HG03139 (cell line): ENCODE measurements around the gene COL21A1.

ENCODE experiments used
- ATAC-seq: cut with Tn5 transposase; IDR thresholded peaks from one replicate; pipeline ENCODE4 v1.9.1; 2021; ENCODE audit not compliant: unreplicated experiment

COL21A1 gene

DNA sequence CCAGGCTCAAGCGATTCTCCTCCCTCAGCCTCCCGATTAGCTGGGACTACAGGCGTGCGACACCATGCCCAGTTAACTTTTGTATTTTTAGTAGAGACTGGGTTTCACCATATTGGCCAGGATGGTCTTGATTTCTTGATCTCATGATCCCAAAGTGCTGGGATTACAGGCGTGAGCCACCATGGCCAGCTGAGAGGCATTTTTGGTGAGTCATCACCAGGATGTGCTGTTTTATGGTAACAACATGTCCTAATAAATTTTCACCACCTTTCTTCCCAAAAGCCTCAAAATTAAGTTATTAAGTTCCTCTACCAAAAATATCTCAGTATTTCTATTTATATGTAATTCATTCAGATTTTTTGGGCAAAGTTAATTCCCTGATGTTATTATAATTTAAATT lies 53.5 kb downstream of the COL21A1 start:
- ATAC-seq: no peak

DNA sequence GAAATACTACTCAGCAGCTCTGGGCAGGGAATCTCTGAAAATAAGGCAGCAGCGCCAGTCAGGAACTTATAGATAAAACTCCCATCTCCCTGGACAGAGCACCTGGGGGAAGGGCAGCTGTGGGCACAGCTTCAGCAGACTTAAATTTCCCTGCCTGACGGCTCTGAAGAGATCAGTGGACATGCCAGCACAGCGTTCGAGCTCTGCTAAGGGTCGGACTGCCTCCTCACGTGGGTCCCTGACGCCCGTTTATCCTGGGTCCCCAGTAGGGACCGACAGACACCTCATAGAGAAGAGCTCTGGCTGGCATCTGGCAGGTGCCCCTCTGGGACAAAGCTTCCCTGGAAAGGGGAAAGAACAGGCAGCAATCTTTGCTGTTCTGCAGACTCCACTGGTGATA lies 59.0 kb downstream of the COL21A1 start:
- ATAC-seq: no peak

GRCh38 chr6:56187686-56188085 lies 59.7 kb downstream of the COL21A1 start:
- ATAC-seq: no peak

DNA sequence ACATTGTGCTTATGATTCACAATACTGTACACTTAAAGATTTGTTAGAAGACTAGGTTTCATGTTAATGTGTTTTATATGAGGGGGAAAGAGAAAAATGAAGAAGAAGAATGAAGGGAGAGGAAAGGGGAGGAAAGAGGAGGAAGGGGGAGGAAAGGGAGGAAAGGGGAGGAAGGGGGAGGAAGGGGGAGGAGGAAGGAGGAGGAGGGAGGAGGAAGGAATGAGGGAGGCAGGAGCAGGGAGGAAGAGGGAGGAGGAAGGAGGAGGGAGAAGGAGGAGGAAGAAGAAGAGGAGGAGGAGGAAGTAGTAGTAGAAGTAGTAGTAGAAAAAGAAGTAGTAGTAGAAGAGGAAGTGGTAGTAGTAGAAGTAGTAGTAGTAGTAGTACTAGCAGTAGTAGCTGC lies 70.6 kb downstream of the COL21A1 start:
- no peak for ATAC-seq

GRCh38 chr6:56173228-56173627 lies 74.2 kb downstream of the COL21A1 start:
- no peak for ATAC-seq

DNA sequence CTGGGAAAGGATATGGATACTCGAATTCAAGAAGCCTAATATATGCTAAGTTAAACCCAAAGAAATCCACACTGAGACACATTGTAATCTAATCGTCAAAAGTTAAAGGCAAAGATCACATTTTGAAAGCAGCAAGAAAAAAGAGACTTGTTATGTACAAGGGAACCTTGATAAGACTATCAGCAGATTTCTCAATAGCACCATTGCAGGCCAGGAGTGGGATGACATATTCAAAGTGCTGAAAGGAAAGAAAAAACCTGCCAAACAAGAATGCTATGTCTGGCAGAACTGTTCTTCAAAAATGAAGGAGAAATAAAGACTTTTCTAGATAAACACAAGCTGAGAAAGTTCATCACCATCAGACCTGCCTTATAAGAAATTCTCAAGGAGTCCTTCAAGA lies 75.2 kb downstream of the COL21A1 start:
- no peak for ATAC-seq

DNA sequence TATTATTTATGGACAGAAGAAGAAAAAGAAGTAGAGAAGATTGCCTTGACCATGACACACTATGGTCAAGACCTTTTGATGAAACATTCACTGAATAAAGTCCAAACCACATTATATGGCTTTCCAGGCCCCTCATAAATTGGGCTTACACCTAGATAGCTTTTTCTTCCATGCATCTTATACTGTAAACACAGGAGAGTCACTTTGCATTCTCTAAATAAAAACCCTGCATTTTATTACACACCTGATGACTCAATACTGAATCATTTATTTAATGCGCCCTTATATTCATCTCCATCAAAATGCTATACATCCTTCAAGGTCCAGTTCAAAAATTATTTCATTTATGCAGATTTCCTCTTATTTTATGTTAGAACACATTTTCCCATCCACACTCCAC lies 78.0 kb downstream of the COL21A1 start:
- no peak for ATAC-seq

DNA sequence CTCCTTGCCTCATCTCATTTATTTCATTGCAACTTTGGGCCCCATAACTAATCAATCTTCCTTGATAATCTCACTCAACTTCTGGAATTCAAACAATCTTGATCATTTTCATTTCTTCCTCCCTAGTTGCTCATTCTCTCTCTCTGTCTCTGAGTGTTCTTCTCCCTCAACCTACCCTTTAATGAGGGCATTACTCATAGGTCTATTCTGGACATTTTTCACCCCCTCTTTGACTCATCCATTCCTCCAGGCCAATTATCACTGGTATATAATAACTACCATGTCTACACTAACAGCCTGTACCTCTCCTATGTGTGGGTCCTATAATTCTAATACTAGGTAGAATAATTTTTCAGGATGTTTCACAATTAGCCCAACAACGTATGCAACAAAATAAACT lies 78.8 kb downstream of the COL21A1 start:
- ATAC-seq: no peak

DNA sequence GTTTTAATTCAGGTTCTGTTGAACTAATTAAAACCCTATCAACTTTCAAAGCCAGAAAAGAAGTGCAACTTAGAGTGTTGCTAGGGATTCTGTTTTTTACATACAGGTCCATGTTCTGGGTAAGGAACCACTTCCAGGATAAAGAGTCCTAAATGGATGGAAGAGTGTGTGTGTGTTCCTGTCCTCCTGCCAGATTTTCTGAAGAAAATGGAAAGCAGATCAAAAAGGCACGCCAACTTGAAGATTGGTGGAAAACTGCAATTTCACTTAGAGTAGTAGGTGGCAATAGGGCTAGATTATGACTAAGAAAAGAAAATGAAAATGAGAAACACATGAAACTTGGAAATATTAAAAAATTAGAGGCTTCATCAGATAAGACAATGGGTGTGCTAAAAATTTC lies 85.3 kb downstream of the COL21A1 start:
- ATAC-seq: no peak

GRCh38 chr6:56160489-56160888 lies 86.9 kb downstream of the COL21A1 start:
- ATAC-seq: no peak

DNA sequence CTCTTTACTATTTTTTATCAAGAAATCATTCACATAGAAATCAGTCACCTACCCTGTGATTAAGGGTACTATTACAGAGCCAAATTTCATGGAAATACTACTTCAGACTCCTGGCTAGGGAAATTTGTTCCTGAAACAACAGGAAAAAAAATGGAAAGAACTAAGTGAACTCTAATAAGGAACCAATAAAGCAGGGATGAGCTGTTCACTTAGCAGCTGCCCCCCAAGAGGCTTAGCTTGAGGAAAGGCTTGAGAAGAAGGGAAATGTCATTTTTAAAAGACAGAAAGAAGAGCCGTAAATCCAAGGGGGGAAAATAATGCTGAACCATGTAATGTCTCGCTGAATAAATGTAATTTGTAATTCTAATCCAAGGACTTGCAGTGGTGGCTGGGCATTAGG lies 88.8 kb downstream of the COL21A1 start:
- ATAC-seq: no peak

DNA sequence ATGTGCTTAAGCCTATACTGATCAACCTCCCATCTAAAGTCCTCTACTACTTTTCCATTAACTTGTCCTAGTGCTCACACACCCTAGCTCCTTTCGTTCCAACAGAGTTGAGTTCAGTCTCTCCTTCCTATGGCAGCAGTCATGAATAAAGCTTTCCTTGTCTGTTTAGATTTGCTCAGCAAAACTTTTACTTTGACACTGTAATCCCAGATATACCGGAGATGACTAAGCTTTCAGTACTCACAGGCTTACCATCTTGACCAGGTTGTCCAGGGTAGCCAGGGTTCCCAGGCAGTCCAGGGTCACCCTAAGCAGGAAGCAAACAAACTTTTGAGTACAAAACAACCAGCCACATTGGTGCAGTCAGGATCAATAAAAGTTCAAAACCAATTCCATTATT lies 90.7 kb downstream of the COL21A1 start:
- no peak for ATAC-seq

DNA sequence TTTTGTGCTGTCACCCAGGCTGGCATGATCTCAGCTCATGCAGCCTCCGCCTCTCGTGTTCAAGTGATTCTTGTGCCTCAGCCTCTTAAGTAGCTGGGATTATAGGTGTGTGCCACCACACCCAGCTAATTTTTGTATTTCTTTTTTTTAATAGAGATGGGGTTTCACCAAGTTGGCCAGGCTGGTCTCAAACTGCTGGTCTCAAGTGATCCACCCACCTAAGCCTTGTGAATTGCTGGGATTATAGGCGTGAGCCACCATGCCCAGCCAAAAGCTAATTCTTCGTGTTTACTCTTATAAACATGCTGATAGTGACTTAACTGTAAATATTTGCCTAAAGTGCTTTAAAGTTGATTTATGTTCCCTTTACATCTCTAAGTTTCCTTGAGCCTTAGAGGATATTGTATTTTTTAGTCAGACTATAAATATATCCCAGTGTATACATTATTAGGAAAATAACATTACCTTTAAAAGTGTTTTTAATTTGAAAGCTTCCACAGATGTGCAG lies 91.7 kb downstream of the COL21A1 start:
- no peak for ATAC-seq

DNA sequence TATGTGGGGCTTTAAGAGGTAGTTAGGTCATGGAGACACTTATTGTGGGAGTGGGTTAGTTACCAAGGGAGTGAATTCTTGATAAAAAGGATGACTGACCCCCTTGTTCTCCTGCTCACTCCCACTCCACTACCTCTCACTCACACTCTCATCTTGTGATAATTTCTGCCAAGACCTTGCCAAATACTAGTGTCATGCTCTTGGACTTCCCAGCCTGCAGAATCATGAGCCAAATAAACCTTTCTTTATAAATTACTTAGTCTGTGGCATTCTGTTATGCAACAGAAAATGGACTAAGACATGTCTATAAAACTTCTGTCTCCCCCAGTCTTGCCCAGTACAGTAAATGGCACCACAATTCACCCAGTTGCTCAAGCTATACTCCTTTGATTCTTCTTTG lies 93.3 kb downstream of the COL21A1 start:
- ATAC-seq: no peak

DNA sequence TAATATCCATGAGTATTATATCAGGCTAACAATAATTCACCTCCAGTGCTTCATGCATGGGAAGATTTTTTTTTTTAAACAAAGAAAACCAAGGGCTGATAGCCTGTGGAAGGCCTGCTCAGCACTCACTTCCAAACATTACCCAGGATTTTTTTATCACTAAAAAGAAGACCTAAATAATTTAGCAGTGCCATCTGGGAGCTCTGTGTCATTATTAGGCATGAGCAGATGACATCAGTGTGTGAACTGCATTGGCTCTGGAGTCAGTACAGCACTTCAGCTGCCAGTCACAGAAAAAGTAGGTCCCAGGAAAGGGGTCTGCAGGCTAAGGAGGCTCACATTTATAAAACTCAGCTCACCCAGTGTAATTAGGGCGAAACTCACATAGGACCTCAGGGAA lies 94.8 kb downstream of the COL21A1 start:
- ATAC-seq: no peak

DNA sequence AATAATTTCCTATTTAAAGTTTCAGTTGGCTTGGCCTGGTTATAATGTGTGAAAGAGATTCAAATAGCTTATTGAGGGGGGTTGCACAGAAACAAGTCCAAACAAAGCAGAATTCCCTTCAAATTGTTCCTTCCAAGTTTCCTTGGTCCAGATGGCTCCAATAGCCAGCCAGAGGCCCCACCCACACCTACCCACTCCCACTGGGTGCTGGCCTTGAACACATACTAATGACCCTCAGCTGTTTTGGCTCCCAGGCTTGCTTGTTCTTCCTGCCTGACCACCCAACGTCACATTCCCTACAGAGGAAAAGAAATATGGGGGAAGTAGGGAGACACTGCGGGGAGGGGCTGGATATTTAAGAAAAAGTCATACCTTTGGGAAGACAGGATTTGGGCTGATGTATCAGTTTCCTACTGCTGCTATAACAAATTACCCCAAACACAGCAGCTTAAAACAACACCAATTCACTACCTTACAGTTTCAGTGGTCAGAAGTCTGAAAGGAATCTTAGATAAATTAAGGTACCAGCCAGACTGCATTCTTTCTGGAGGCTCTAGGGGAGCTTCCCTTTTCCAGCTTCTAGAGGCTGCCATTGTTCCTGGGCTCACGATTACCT lies 95.7 kb downstream of the COL21A1 start:
- no peak for ATAC-seq

DNA sequence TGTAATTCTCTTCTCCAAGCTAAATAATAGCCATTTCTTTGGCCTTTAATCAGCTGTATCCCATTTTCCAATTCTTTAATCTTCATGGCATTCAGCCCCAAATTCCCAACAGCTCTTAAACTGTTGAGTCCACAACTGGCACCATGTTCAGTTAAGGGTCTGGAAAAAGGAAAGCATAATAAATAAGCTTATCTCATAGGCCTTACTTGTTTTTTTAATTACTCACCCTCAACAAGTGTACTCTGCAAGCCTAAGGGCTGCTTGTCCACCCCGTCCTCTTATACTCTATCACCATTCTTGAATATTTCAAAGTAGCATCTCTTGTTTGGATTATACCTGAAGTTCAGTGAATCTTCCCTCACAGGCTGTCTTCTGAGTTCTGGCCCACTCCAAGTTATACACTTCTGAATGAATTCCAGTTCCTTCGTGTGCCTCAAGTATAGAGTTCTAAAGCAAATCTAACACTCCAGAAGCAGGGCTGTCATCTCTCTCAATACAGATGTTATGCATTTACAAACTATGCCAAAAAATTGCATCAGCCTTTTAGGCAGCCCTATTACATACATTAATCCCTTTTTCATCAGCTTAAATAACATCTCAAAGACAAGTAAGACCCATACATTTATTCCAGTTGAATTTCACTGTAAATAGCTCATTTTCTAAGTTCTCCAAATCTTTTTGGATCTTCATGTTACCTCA lies 98.7 kb downstream of the COL21A1 start:
- ATAC-seq: no peak

DNA sequence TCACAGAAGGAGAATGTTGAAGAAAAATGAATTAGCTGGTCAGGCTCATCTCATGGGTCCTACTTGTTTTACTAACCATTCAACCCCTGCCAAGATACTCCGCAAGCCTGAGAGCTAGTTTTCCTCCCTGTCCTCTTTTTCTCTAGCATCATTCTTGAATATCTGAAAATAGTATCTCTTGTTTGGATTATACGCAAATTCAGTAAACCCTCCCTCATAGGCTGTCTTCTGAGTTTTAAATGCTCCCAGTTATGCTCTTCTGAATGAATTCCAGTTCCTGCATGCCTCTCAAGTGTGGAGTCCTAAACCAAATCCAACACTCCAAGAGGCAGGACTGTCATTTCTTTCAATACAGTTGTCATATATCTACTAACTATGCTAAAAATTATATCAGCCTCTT lies 99.6 kb downstream of the COL21A1 start:
- ATAC-seq: no peak

DNA sequence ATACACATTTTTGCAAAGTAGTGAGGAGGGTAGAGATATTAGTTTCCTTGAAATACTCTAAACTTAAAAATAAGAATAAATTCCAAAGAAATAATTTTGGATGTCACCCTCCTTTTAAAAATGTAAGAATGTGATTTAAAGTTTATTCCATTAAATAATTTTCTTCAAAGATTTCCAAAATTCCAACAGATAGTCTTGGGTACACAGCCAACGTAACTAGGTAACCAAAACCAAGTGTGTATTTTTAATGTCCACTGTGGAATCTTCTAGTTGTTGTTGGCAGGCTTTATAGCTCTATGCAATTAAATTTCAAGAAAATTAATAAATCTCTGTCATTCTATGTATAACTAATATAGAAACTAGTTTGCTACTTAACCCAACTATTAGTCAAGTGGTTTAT lies 101.3 kb downstream of the COL21A1 start:
- no peak for ATAC-seq

- no peak for ATAC-seq
Measured at GRCh38 chr6:56145616-56146015, 101.8 kb downstream of the COL21A1 start.

GRCh38 chr6:56144538-56145324 lies 102.6 kb downstream of the COL21A1 start:
- ATAC-seq: no peak

DNA sequence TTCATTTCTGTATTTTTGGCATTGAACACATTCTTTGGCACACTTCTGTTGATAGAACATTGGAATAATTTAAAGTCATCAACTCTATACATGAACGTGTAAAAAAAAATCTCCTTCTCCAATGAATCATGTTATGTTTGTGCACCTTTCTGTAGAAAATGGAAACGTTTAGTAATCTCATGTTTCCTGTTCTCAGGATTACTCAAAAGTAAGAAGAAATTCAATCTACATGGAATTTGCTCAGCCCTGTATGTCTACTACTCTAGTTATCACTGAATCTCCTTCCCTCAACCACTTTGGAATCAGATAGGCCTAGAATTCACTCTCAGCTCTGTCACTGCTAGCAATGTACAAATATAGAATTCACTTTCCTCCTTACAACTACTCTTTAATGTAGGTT lies 103.6 kb downstream of the COL21A1 start:
- ATAC-seq: no peak
